Measurements from ENCODE around the gene GATD1.

GRCh38 chr11:721247-721740, 56.0 kb downstream of the GATD1 start:
- no peak for TF ChIP-seq CTCF (IDR thresholded peaks at IDR 0.05)
- no peak for TF ChIP-seq POLR2A (IDR thresholded peaks at IDR 0.05)
- no peak for TF ChIP-seq POLR2AphosphoS5 (IDR thresholded peaks at IDR 0.05)
- TF ChIP-seq EP300 (IDR thresholded peaks at IDR 0.05): no peak

Measured in stomach (tissue), 4 donors.